GM12892 (cell line): Measurements from ENCODE around the gene CDH11.

Experiments used
- POLR2A ChIP-seq: IDR thresholded peaks from 2 replicates; pipeline ENCODE4 v1.6.1; 2011; ENCODE audit warnings: low read depth, low read length, control low read depth
- POLR2AphosphoS5 ChIP-seq: IDR thresholded peaks from 2 replicates; pipeline ENCODE4 v1.6.1; 2011; ENCODE audit warnings: low read depth, low read length, control low read depth
- TAF1 ChIP-seq: IDR thresholded peaks from 2 replicates; pipeline ENCODE4 v1.6.1; 2011; ENCODE audit warnings: low read depth, mild to moderate bottlenecking, control low read depth, low read length, borderline replicate concordance

DNA sequence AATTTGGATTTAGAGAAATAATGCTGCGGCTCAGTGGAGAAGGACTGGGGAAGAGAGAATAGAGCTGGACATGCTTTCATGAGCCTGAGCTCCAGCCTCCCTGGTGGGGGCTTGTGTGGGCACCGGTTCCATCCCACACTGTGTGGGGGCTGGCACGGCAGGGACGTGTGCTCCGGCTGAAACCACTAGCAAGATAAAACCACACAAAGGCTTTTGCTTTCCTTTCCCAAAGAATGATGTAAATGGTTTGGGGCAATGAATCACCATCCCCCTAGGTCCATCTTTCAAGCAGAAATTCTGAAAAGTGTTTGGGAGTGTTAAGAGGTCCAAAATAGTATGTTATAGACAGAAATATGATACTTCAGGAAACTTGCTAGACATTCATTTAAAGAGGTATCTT is 77.0 kb downstream of the CDH11 start:
- no peak for TF ChIP-seq POLR2AphosphoS5
- TF ChIP-seq TAF1 = no peak
- TF ChIP-seq POLR2A = no peak
